NOMO-1 treated with DMSO at 0.1 percent for 48 hours (cell line): ENCODE data around the gene YEATS4.

Experiments used
- DNase-seq: peaks from one replicate; lab custom pipeline; 2025; ENCODE audit not compliant: unreplicated experiment; lab: John Stamatoyannopoulos, UW

YEATS4 gene

DNA sequence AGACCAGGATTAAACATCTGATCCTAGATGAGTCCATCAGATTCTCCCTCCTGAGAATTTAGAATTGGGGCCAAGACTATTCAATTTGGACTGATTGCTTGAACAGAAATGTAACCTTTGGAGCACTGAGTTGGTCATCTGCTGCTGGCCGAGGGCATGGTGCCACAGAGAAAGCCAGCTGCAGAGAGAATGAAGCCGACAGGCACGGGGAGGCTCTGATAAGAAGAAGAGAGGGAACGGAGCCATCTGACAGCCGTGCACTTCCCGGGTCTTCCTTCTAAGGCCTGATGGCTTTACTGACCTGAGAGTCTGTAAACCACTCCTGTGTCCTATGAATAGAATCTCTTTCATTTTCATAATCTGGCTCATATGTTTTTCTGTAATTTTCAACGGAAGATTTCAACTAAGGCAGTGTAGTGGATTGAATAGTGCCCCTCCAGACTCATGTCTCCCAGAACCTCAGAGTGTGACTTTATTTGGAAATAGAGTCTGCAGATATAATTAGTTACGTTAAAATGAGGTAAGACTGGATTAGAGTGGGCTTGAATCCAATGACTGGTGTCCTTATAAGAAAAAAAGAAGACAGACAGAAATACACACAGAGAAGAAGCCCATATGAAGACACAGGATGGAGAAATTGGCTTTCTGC, 71.5 kb downstream of the YEATS4 start:
- DNase-seq: no peak

DNA sequence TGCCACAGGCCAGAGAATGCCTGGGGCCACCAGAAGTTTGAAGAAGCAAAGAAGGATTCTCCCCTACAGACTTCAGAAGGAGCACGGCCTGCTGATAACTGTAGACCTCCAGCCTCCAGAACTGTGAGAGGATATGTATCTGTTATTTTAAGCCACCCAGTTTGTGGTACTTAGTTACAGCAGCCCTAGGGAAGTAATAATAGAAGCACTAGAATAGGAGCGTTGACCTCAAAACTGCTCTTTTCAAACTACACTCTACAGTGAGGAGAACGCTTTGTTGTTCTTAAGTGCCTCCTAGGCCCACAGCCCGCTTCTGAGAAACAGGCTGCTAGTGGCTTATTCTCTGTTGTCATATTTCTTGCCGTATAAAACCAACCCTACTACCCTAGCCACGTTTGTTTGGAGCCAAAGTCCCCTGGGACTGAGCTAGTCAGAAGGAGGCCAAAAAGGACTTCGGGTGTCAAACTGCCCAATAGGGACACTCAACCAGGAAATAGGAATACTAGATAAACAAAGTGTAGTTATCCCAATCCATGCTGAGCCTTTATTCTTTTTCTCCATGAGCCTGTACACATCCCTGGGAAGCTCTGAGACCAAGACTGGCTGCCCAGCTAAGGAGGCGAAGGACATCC, 72.2 kb downstream of the YEATS4 start:
- no peak for DNase-seq

DNA sequence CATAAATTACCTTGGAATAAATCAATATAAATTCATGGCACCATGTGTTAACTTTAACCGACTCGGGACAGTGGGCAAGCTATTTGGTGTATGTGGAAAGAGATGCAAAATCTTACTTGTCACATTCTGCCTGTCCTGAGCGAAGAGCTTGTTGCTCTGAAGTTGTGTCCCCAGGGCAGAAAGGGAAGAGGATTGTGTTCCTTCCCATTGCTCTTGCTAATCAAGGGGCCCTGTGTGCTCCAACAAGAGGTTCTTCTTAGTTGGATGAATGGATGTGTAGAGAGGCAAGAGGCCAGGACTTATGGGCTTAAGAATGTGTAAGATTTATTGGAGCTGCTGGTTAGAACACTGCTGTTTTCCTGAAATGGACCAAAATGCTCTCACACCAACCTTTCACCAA, 74.1 kb downstream of the YEATS4 start:
- DNase-seq: no peak

DNA sequence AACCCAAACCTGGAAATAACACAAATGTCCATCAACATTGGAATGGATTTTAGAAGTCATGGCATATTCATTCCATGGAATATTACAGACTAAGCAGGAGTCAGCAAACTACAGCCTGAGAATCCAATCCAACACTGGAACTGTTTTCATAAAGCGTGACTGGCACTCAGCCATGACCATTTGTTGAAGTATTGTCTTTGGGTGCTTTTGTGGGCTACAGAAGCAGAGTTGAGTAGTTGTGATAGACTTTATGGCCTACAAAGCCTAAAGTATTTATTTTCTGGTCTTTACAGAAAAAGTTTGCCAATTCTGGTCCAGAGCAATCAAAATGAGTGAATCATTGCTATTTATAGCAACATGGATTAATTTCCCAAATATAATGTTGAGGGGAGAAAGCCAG, 76.1 kb downstream of the YEATS4 start:
- no peak for DNase-seq

DNA sequence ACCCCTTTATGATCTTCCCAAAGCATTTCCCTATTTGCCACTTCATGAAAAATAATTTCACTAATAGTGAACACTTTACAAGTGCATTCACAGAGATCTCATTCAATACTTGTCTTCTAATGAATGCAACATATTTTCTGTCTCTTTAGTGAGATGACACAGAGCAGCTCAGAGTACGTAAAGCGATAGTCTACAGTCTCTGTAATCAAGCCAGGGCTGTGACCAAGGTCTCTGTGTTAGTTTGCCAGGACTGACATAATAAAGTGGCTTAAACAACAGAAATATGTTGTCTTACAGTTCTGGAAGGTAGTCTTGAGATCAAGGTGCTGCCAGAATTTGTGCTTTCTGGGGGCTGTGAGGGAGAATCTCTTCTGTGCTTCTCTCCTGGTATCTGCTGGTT, 77.5 kb downstream of the YEATS4 start:
- no peak for DNase-seq

DNA sequence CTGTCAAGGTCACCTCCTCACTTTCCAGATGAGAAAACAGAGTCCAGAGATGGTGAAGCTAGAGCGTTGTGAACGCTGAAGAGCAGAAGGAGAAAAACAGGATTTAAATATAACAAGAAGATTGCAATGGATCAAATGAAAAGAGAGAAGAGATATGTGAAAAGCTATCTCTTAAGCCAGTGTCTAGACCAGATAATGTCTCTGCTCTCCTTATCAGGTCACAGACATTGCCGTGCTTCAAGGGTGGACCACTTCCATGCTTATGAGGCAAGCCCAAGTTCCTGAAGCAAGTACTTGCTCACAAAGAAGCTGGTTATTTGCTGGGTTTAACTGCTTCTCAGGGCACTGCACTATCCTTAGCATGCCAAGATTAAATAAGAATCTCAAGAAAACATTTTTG, 79.0 kb downstream of the YEATS4 start:
- DNase-seq: no peak

DNA sequence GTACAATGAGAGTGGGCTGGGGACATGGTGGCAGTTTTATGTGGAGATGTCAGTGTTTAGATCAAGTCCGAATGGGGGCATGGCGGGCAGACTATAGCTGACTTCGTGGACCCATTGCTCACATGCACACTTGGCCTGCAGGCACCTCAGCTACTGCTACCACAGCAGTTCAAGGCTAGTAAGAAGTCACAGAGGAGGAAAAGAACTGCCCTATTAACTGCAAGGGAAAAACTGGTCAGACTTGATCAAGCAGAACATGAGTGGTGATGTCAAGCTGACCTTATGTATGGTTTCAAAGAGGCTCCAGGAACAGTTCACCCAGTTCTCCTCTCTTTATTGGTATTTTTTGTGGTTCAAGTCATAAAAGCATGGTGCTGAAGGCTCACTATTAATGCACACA, 80.5 kb downstream of the YEATS4 start:
- no peak for DNase-seq
